GM12801 (cell line): ENCODE results near the gene CALN1.

Experiments
- TF ChIP-seq, protein P1 (sequence below): IDR thresholded peaks from one replicate; pipeline ENCODE4 v1.5.1; 2011; ENCODE audit warnings: control low read depth; ENCODE audit not compliant: insufficient read length; ENCODE audit errors: extremely low read depth

CALN1 gene

DNA sequence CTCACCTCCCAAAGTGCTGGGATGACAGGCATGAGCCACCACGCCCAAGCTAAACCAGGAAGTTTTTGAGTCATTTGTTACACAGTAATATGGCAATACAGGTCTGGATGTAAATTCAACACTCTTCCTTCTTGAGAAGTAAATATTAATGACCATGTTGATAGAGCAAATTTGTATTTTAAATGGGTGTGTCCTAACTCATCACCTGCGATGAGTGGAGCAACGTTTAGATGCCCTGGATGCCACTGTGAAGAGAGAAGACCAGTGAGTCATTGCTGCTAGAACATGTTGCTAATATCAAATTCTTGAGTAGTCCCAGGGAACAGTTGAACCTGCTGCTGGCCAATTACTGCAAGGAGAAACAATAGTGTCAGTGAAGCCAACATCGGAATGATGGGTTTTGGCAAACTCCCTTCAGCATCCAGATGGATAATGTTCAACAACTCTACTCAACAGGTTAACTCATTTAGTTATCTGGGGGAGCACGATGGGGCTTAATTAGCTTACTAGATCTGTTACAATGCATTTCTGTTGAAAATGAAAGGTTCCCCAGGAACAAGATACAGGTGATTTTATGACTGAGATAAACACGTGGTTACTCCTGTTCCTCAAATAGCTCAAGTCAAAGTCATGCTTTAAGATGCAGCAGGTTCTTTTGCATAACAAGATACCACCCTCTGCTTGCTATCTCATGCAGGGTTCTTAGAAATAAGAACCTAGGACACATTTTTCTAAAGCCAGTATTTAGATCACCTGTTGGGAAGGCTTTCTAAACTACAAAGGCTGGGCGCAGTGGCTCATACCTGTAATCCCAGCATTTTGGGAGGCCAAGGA lies 146.8 kb downstream of the CALN1 start:
- TF ChIP-seq, protein P1, sequence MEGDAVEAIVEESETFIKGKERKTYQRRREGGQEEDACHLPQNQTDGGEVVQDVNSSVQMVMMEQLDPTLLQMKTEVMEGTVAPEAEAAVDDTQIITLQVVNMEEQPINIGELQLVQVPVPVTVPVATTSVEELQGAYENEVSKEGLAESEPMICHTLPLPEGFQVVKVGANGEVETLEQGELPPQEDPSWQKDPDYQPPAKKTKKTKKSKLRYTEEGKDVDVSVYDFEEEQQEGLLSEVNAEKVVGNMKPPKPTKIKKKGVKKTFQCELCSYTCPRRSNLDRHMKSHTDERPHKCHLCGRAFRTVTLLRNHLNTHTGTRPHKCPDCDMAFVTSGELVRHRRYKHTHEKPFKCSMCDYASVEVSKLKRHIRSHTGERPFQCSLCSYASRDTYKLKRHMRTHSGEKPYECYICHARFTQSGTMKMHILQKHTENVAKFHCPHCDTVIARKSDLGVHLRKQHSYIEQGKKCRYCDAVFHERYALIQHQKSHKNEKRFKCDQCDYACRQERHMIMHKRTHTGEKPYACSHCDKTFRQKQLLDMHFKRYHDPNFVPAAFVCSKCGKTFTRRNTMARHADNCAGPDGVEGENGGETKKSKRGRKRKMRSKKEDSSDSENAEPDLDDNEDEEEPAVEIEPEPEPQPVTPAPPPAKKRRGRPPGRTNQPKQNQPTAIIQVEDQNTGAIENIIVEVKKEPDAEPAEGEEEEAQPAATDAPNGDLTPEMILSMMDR = no peak

DNA sequence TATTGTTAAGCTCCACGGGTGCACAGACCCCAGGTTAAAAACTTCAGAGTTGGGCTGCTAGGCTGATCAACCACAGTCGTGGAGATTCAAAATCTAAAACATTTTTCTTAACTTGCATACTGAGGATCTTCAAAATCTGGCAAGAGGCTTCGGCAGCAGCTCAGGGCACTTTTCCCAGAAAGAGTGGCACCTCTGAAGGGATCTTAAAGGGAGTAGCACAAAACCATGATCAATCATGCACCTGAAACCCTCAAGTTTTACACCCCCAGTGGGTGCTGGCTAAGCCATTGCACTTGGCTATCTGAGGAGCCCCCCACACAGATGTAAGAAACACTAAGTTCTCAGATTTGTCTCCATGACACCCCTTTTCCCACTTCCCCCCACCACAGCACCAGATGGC lies 151.7 kb downstream of the CALN1 start:
- TF ChIP-seq, protein P1 = no peak

DNA sequence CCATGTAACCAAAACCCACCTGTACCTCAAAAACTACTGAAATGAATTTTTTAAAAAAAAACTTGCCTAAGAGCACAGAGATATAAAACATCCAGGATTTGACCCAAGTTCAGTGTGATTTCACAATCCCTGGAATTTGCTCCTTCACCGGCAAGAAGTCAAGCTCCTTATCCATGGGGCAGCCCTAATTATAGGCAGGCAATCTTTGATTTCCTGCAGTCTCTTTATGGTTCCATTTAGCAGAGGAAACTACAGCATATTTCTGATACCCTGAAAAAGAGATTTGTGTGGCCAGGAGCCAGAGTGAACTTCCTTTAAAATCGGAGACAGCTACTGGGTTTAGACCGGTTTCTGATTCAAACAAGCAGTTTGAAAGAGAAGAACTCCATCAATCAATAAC lies 154.1 kb downstream of the CALN1 start:
- TF ChIP-seq, protein P1 = no peak

DNA sequence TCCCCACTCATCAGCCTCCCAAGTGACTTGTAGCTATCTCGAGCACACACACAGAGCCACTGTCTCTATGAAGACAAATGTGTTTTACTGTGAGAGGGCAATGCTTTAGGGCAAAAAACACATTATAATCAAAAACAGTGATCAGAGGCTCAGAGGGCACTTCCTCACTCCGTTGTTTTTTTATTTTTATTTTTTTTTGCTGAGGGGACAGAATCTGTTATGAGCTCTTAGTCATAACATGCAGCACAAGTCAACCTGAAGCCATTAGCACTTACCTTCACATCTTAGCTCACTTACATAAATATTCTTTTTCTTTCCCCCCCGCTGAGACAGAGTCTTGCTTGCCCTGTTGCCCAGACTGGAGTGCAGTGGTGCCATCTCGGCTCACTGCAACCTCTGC lies 157.7 kb downstream of the CALN1 start:
- TF ChIP-seq, protein P1 = no peak

DNA sequence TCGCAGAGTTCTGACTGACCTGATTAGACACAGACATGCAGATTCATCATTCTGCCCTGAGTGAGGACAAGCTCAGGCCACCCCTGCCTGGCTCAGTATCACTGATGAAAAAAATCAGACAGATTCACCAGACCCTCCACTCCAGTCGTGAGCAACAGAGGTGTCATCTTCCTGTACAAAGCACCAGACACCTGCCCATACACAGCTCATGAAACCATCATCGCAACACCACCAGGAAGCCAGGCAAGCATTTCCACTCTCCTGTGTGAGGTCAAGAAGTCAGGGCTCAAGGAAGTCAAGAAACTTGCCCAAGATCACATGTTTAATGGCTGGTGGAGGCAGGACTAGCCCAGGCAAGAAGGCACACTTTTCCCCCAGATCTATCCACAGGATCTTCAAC lies 163.0 kb downstream of the CALN1 start:
- TF ChIP-seq, protein P1 = no peak

DNA sequence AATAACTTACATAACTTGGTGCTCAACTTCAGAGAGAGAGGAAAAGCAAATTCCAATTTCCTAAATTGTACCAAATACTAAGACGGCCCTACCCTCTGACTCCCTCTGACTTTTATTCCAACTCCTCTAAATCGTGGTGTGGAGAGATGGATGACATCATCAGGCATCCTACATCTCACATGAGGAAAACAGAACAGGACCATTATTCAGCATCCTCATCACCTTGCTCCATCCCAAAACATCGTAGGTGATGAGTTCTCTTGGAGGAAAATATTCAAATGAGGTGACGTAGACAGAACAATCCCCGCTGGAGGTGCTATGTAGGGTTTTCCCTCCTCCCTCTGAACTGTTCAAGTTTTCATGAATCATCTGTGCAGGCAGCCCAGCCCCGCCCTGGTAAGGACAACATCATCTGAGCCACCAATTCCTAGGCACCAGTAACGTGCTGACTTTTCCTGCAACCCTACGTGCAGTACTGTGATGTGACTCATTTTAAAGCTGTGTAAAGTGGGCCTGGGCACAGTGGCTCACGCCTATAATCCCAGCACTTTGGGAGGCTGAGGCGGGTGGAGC lies 167.2 kb downstream of the CALN1 start:
- TF ChIP-seq, protein P1 = no peak

DNA sequence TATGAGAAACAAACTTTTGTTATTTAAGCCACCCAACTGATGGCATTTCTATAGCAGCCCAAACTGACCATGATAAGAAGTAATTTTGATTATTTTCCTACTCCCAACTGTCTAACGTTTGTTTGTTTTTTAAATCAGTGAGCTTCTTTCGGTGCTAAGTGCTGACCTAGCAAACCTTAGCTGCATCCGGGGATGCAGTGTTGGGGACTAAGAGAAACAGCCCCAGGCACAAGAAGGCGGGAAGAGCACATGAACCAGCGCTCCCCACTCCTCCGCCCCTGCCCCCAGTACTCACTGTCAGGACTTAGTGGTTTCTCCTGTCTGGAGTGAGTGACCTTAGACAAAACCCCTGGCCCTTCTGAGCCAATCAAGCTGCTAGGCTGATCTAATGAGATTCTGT lies 168.8 kb downstream of the CALN1 start:
- TF ChIP-seq, protein P1 = no peak
